Lower lobe of right lung (tissue), 2 donors: ENCODE data around the gene PDE4A. TPM values are rescaled to one million over a fixed set of nuclear protein-coding genes. Genes with fewer than 3 reads are reported as not detected.
"Not testable (repeated sequence)": the region's sequence is repeated elsewhere in the genome, so short reads cannot be mapped to it uniquely, and the experiment has no call there.

ENCODE experiments used
- ATAC-seq, 2 donors: fragments of 200-7000 bp; cut with Tn5 transposase; one replicate each; pipeline ENCODE4 v1.9.1; 2020 to 2022; ENCODE audit warnings: mild to moderate bottlenecking in 2 of 2, moderate library complexity in 2 of 2
- DNase-seq: peaks from one replicate; pipeline ENCODE4 v3.0.0-alpha.2; 2020
- H3K27ac ChIP-seq: fragments of 200-600 bp; one replicate; pipeline ENCODE4 v1.8.0; 2022
- H3K27me3 ChIP-seq: fragments of 200-600 bp; one replicate; pipeline ENCODE4 v1.8.0; 2022; ENCODE audit warnings: low read depth
- H3K36me3 ChIP-seq: fragments of 200-600 bp; one replicate; pipeline ENCODE4 v1.8.0; 2022; ENCODE audit warnings: mild to moderate bottlenecking
- H3K4me1 ChIP-seq: fragments of 200-600 bp; one replicate; pipeline ENCODE4 v1.8.0; 2022
- H3K4me3 ChIP-seq: fragments of 200-600 bp; one replicate; pipeline ENCODE4 v1.8.0; 2022; ENCODE audit warnings: mild to moderate bottlenecking
- H3K9me3 ChIP-seq: fragments of 200-600 bp; one replicate; pipeline ENCODE4 v1.8.0; 2022
- CTCF ChIP-seq: fragments of 200-600 bp; IDR thresholded peaks from one replicate; pipeline ENCODE4 v1.8.0; 2022; ENCODE audit warnings: antibody characterized with exemption, mild to moderate bottlenecking
- intact Hi-C: fragments of 100-400 bp; cut with DNase I; formaldehyde crosslinking; loops from one replicate; pipeline ENCODE4 v1.11.0; 2022
- total RNA-seq: library from RNA; stranded (reverse); fragmentation: NEBNext Ultra II Directional; extraction: Animal tissue kit (Norgen Biotek cat#: 25700); gene quantifications from one replicate; pipeline ENCODE4 v1.2.1, GENCODE V29; 2021
- donor health status: DM: no; HTN: yes; CAD: no; lungs with severe emphysema.

Gene PDE4A
- total RNA-seq, 1 donor from 2014 or later, result 35.9 TPM

GRCh38 chr19:10407096-10407495 lies 13.2 kb upstream of the PDE4A start:
- intact Hi-C loops, result no loop called here
- ATAC-seq (no peak), DNase-seq (no peak)
- no peak overlapping the region for H3K27ac ChIP-seq
- TF ChIP-seq CTCF, result no peak
- H3K4me3 ChIP-seq, result no peak overlapping the region
- no peaks in the 10 kb centered on the region for H3K36me3 ChIP-seq
- H3K27me3 ChIP-seq, result peaks cover 17% of the 10 kb centered on the region
- peaks cover 57% of the 10 kb centered on the region for H3K4me1 ChIP-seq
- H3K9me3 ChIP-seq, result no peaks in the 10 kb centered on the region

- peak overlapping the region; percentile 76 for H3K27ac ChIP-seq
- no peaks in the 10 kb centered on the region for H3K9me3 ChIP-seq
- no peak for TF ChIP-seq CTCF
- peak overlapping the region; percentile 5 for H3K4me3 ChIP-seq
- no peaks in the 10 kb centered on the region for H3K36me3 ChIP-seq
- intact Hi-C loops, result no loop called here
- peak; percentile 84 for DNase-seq
- peaks cover 17% of the 10 kb centered on the region for H3K27me3 ChIP-seq
- peaks cover 51% of the 10 kb centered on the region for H3K4me1 ChIP-seq
- peak; percentile 46 to 66 for ATAC-seq
Measured at GRCh38 chr19:10408511-10409283, 11.6 kb upstream of the PDE4A start.

GRCh38 chr19:10411224-10411623 lies 9.1 kb upstream of the PDE4A start:
- Histone ChIP-seq H3K4me1 (peaks cover 39% of the 10 kb centered on the region), H3K27me3 (peaks cover 13% of the 10 kb centered on the region)
- H3K9me3 ChIP-seq, intact Hi-C loops, H3K27ac ChIP-seq, ATAC-seq, H3K36me3 ChIP-seq, H3K4me3 ChIP-seq, DNase-seq: not testable (repeated sequence)

GRCh38 chr19:10412257-10412977 lies 7.9 kb upstream of the PDE4A start:
- peaks cover 38% of the 10 kb centered on the region for H3K4me1 ChIP-seq
- H3K4me3 ChIP-seq, result no peak overlapping the region
- DNase-seq (no peak), ATAC-seq (no peak)
- no peaks in the 10 kb centered on the region for H3K36me3 ChIP-seq
- H3K27ac ChIP-seq, result peak overlapping the region; percentile 53
- no peak for TF ChIP-seq CTCF
- intact Hi-C loops, result no loop called here
- H3K27me3 ChIP-seq, result peaks cover 21% of the 10 kb centered on the region
- no peaks in the 10 kb centered on the region for H3K9me3 ChIP-seq

GRCh38 chr19:10416083-10416379 lies 4.3 kb upstream of the PDE4A start:
- no peak for TF ChIP-seq CTCF
- Histone ChIP-seq H3K4me1 (peaks cover 38% of the 10 kb centered on the region), H3K27me3 (peaks cover 44% of the 10 kb centered on the region), H3K27ac (peak overlapping the region; percentile 61), H3K9me3 (no peaks in the 10 kb centered on the region), H3K4me3 (peak overlapping the region; percentile 56), H3K36me3 (no peaks in the 10 kb centered on the region)
- DNase-seq (no peak), ATAC-seq (no peak)
- intact Hi-C loops, result no loop called here
